Head of caudate nucleus (tissue), 42 donors: Measurements from ENCODE around the gene RPAP2.
A peak's percentile ranks its signal among the peaks of the same experiment; 100 is the strongest.

Source experiments
- DNase-seq, 42 donors: peaks; one replicate each; pipeline versions ENCODE4 v3.0.0 to v3.0.0-alpha.2; 2020 to 2021; ENCODE audit warnings: mixed read lengths in 7 of 42
- intact Hi-C: fragments of 100-400 bp; cut with DNase I; formaldehyde crosslinking; loops from one replicate; pipeline ENCODE4 v1.15.0; 2022

The RPAP2 gene

DNA sequence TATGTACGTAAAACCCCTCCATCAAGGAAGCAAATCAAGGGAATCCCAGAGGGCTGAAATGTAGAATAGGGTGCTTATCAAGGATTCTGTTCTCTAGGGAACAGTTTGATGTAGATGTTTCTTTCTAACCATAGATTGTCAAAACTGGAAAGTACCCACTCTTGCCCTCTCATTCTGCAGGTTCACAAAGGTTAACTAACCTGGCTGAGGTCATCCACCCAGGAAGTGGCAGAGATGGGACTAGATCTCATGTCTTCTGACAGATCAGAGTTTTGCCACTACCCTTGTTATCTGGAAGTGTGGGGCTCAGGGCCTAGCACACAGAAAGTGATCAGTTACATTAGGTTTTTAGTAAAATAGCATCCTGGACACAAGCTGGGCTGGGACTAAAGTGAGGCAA is 140.4 kb downstream of the RPAP2 start:
- intact Hi-C loops: no loop called here
- no peak for DNase-seq

DNA sequence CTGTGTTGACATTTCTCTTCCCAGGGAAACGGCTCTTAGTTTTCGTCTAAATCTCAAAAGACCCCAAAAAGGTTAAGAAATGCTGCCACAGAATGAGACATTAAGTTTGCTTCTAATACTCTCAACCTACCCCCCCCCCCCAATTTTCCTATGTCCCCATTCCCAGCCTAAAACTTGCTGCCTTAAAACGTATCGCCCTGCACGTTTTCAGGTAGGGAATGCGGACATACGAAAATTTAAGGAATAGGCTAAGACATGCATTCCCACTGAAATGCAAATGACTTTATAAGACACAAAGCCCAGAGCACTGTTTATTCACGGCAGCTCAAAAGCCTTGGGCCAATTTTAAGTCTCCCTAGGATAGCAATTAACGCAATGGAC is 142.4 kb downstream of the RPAP2 start:
- DNase-seq: no peak
- intact Hi-C loops: no loop called here

DNA sequence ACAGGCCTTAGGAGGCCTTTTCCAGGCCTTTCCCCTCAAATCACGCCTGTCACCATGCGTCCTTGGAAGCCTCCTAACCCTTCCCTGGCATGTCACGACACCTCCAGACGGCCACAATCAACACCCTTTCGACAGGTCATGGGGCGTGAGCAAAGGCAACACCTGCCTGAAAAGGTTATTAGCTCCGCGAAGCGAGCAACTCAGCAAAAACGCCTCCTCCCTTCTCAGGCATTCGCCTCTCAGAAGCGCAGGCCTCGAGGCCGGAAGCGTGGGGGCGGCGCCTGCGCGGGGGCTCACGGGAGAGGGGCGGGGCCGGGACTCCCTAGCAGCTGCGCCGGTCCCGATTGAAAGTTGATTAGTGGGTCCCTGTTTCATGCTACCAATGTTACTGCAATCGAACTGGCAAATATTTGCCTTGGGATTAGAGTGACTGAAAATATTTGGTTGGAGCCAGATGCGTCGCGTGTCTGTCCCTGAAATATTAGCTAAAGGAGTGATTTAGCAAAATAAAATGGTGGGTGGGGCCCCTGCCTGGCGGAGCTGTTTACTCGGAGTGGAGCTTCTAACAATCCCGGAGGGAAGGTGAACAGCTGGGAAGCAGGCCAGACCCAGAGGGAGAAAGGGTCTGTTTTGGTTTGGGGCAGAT is 143.0 kb downstream of the RPAP2 start:
- DNase-seq: peak in 29 of 42 donors; percentile 2 to 73 (median 33)
- intact Hi-C loops: no loop called here

DNA sequence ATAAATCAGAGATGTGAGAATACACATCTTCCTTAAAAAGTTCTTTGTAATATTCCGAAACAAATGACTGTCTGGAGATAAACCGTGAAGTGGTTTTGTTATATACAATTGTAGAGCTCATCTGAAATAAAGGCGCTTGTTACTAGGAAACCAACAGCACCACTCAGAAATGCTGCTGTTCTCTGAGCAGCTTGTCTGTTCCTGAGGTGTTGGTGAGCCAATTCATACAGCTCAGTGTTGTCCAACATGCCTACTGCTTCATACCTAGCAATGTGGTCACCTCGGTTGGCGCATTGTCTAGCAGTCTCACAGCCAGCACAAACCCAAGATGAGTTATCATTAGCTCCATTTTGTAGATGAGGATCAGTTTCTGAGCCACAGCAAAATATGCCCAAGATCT is 143.5 kb downstream of the RPAP2 start:
- intact Hi-C loops: no loop called here
- DNase-seq: no peak

DNA sequence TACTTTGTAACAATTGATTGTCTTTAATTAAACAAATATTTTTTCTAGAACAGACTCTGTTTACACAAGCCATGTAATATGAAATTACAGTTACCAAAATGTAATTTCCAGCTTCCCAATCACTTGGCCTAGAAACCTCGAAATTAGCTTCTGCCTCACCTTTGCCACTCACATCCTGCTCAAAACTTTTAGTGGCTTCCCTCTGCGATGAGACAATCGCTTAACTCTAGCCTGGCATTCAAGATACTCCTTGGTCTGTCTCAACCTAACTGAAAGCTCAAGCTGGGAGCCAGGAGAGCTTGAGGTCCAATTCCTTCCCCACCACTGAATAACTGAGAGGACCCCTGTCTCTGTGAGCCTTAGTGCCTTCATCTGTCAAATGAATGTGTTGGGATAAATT is 145.0 kb downstream of the RPAP2 start:
- intact Hi-C loops: no loop called here
- no peak for DNase-seq

DNA sequence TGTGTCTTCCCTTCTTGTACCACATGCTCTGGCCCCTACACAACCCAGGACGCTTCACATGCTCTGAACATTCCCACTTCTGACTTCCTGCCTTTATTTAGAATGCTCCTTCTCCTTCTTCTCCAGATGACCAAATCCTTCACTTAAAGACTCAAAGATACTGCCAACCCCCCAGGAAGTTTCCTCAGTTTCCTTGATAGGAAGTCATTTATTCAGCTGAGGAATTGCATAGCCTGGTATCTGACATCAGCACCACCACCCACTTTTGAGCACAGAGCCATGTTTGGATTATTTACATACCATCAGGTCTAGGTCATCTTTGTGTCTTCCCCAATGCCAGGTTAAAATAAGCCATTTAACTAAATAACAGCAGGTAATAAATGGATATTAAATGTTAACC is 145.5 kb downstream of the RPAP2 start:
- intact Hi-C loops: no loop called here
- no peak for DNase-seq

DNA sequence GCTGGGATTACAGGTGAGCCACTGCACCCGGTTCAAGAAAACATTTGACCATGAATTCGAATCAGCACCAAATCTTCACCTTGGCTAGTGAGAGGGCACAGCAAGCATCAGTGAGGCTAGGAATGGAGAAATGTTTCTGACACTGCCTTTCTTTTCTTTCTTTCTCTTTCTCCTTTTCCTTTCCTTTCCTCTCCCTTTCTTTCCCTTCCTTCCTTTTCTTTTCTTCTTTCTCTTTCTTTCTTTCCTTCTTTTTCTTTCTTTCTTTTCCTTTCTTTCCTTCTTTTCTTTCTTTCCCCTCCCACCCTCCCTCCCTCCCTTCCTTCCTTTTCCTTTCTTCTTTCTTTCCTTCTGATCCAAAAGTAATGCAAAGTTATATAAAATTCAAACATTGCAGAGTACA is 147.0 kb downstream of the RPAP2 start:
- intact Hi-C loops: no loop called here
- DNase-seq: no peak

DNA sequence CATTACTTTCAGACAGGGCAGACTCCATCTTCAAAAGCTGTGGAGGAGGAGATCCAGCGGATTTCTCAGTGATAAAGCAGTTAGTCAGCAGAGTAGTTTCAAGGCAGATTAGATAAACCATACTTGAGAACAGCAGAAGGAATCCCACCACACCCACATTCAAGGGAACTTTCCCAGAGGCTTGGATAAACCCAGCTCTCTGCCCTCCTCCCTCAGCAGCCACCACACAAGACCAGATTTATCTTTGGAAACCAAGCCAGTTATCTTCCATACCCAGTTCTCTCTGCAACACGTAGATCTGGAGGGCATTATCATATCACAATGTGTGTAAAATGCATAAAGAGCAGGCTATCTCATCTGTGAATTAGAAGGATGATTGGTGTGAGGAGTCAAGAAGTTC is 147.7 kb downstream of the RPAP2 start:
- DNase-seq: no peak
- intact Hi-C loops: no loop called here

DNA sequence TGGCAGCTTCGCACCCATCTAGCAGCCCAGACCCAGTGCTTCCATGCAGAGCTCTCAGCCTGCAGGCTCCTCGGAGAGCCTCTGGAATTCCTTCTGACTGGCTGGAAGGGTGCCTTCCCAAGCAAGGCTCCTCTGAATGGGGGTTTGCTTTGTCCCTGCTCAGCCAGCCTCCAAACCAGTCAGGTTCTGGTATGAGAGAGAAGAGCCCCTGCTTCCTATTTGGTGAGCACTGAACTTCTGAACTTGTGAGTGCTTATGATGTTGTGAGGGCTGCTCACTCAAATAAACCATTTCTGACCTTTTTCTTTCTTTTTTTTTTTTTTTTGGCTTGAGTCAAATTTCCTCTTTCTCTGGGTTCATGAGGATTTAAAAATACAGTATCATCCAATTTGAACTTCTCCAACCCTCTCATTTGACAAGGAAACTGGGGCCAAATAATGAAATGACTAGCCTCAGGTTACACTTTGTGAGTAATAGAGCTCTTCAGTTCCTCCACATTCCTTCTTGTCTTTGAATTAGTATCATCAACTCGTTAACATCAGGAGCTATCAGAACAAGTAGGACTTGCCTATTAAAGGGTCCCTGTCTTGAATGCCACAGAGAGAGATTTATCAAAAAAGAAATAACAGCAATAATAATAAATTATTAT is 148.3 kb downstream of the RPAP2 start:
- DNase-seq: no peak
- intact Hi-C loops: no loop called here

DNA sequence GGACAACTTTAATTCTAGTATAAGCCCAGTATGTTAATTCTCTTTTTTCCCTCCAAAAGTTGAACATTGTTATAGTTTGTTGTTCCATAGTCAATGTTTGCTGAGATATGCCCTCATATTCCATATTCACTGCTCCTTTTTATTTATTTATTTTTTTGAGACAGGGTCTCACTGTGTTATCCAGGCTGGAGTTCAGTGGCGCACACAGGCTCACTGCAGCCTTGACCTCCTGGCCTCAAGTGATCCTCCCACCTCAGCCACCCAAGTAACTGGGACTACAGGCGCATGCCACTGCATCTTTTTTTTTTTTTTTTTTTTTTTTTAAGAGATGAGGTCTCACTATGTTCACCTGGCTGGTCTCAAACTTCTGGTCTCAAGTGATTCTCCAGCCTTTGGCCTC is 149.1 kb downstream of the RPAP2 start:
- intact Hi-C loops: no loop called here
- no peak for DNase-seq
